HepG2 (cell line): Measurements from ENCODE around the gene UBE2O. TPM values are rescaled to one million over a fixed set of nuclear protein-coding genes. Genes with fewer than 3 reads are reported as not detected.

Experiments
- ATAC-seq: fragments of 200-7000 bp; cut with Tn5 transposase; 3 replicates; pipeline ENCODE4 v1.9.1; 2020; ENCODE audit warnings: mild to moderate bottlenecking, moderate library complexity
- BruUV-seq: library from RNA; stranded (reverse); fragments of 400-500 nt; replicated peaks from 2 replicates; lab custom pipeline; 2021; lab: Mats Ljungman, UMichigan
- CTCF ChIA-PET: fragments of 300-600 bp; formaldehyde crosslinking; extraction: SDS; loops from one replicate; lab custom pipeline; 2021; ENCODE audit warnings: low total read pairs, inconsistent platforms, low intra/inter-chr PET ratio; lab: Yijun Ruan, JAX
- POLR2A ChIA-PET: fragments of 350-600 bp; sonication (Branson Sonifier 250); formaldehyde crosslinking; loops from one replicate; lab custom pipeline; 2020; ENCODE audit warnings: antibody characterized with exemption, inconsistent platforms; lab: Yijun Ruan, JAX
- DNase-seq: peaks from one replicate; pipeline ENCODE4 v3.0.0-alpha.2; 2015; ENCODE audit warnings: low spot score
- FAIRE-seq: peaks from 3 replicates; lab custom pipeline; 2011; peaks lifted over from hg19 to GRCh38; lab: Jason Lieb, UNC
- H2AFZ ChIP-seq: one replicate; pipeline ENCODE4 v1.6.1; 2011; ENCODE audit warnings: low read length, inconsistent platforms
- H3K27ac ChIP-seq: fragments of 300-600 bp; 3 replicates; pipeline ENCODE4 v1.8.0; 2011; ENCODE audit warnings: mixed run types, mild to moderate bottlenecking, mixed read lengths, low read length, inconsistent platforms; ENCODE audit not compliant: insufficient read depth; ENCODE audit errors: extremely low read length
- H3K27me3 ChIP-seq, 2 experiments: fragments of 200-600 bp in 1 of 2; 2 replicates in 1 of 2; 3 replicates in 1 of 2; pipeline versions ENCODE4 v1.6.0 to v1.8.0; 2011; ENCODE audit warnings: low read length in 2 of 2, mild to moderate bottlenecking in 2 of 2, moderate library complexity in 2 of 2, inconsistent platforms in 1 of 2; ENCODE audit not compliant: insufficient read depth in 2 of 2, control insufficient read depth in 1 of 2
- H3K36me3 ChIP-seq, 2 experiments: fragments of 200-600 bp in 1 of 2; replicated peaks in 1 of 2; 2 replicates in 1 of 2; 3 replicates in 1 of 2; pipeline versions ENCODE4 v1.5.1 to v1.8.0; 2011; ENCODE audit warnings: low read length in 2 of 2, inconsistent platforms in 1 of 2; ENCODE audit not compliant: insufficient read depth in 2 of 2, control insufficient read depth in 1 of 2
- H3K4me1 ChIP-seq: 2 replicates; pipeline ENCODE4 v1.5.1; 2012; ENCODE audit warnings: low read length, inconsistent platforms; ENCODE audit not compliant: insufficient read depth
- H3K4me2 ChIP-seq: 2 replicates; pipeline ENCODE4 v1.6.0; 2011; ENCODE audit warnings: low read depth, low read length, inconsistent platforms
- H3K4me3 ChIP-seq, 3 experiments: fragments of 200-600 bp in 1 of 3; sonication (generic), shearing (Covaris generic) in 1 of 3; replicated peaks in 1 of 3; 2 replicates each; pipeline ENCODE4 v1.5.1; 2011 to 2016; ENCODE audit warnings: low read length in 3 of 3, inconsistent platforms in 2 of 3, low read depth in 2 of 3, mild to moderate bottlenecking in 2 of 3, control low read depth in 1 of 3, mixed read lengths in 1 of 3; ENCODE audit not compliant: insufficient read depth in 1 of 3
- H3K79me2 ChIP-seq: one replicate; pipeline ENCODE4 v1.6.1; 2011; ENCODE audit warnings: low read length, inconsistent platforms; ENCODE audit not compliant: insufficient read depth
- H3K9ac ChIP-seq: 2 replicates; pipeline ENCODE4 v1.6.0; 2011; ENCODE audit warnings: mild to moderate bottlenecking, low read depth, low read length, inconsistent platforms; ENCODE audit not compliant: insufficient read depth
- H3K9me3 ChIP-seq: 2 replicates; pipeline ENCODE4 v1.5.1; 2012; ENCODE audit warnings: mild to moderate bottlenecking, low read length
- H4K20me1 ChIP-seq: 2 replicates; pipeline ENCODE4 v1.6.0; 2011; ENCODE audit warnings: inconsistent platforms, mild to moderate bottlenecking, low read length, moderate library complexity; ENCODE audit not compliant: insufficient read depth
- DNMT1 ChIP-seq: sonication (generic); formaldehyde crosslinking; IDR thresholded peaks from 2 replicates; pipeline ENCODE4 v1.5.1; 2020; ENCODE audit warnings: mild to moderate bottlenecking, missing genetic modification reagents
- ELF1 ChIP-seq: sonication (generic); formaldehyde crosslinking; IDR thresholded peaks from 2 replicates; pipeline ENCODE4 v1.4.0; 2020; ENCODE audit warnings: missing genetic modification reagents
- EP300 ChIP-seq, 3 experiments: sonication (generic) in 1 of 3; formaldehyde crosslinking in 1 of 3; IDR thresholded peaks; 2 replicates each; pipeline versions ENCODE4 v1.5.1 to v1.6.1; 2011 to 2020; ENCODE audit warnings: low read depth in 2 of 3, low read length in 2 of 3, borderline replicate concordance in 1 of 3, improper control_type of control experiment in 1 of 3, mild to moderate bottlenecking in 1 of 3, missing genetic modification reagents in 1 of 3, moderate library complexity in 1 of 3
- MAFK ChIP-seq, 2 experiments: IDR thresholded peaks in 1 of 2; conservative IDR thresholded peaks in 1 of 2; 2 replicates each; pipeline ENCODE4 v1.6.1; 2011; ENCODE audit warnings: improper control_type of control experiment in 2 of 2, low read length in 2 of 2
- MTA1 ChIP-seq: sonication (generic); formaldehyde crosslinking; IDR thresholded peaks from 2 replicates; pipeline ENCODE4 v1.4.0; 2020; ENCODE audit warnings: missing genetic modification reagents, mild to moderate bottlenecking, borderline replicate concordance
- NFE2L1 ChIP-seq: sonication (generic); formaldehyde crosslinking; IDR thresholded peaks from 2 replicates; pipeline ENCODE4 v1.4.0; 2020; ENCODE audit warnings: missing genetic modification reagents, mild to moderate bottlenecking, borderline replicate concordance
- NFKB2 ChIP-seq: sonication (generic); formaldehyde crosslinking; IDR thresholded peaks from 2 replicates; pipeline ENCODE4 v1.4.0; 2020; ENCODE audit warnings: missing genetic modification reagents, borderline replicate concordance
- PHF21A ChIP-seq: sonication (generic); formaldehyde crosslinking; IDR thresholded peaks from 2 replicates; pipeline ENCODE4 v1.5.0; 2020; ENCODE audit warnings: mild to moderate bottlenecking, missing genetic modification reagents
- REST ChIP-seq, 2 experiments: IDR thresholded peaks; 2 replicates each; pipeline ENCODE4 v1.6.1; 2011 to 2012; ENCODE audit warnings: low read length in 2 of 2, borderline replicate concordance in 1 of 2, low read depth in 1 of 2, mild to moderate bottlenecking in 1 of 2, moderate library complexity in 1 of 2
- SAP130 ChIP-seq: IDR thresholded peaks from 2 replicates; pipeline ENCODE4 v1.6.1; 2016; ENCODE audit warnings: low read depth
- SMAD1 ChIP-seq: sonication (generic); formaldehyde crosslinking; IDR thresholded peaks from 2 replicates; pipeline ENCODE4 v1.4.0; 2020; ENCODE audit warnings: missing genetic modification reagents, low read depth, mild to moderate bottlenecking, borderline replicate concordance
- TBX2 ChIP-seq: sonication (generic); formaldehyde crosslinking; IDR thresholded peaks from 2 replicates; pipeline ENCODE4 v1.5.0; 2020; ENCODE audit warnings: missing genetic modification reagents, mild to moderate bottlenecking, borderline replicate concordance
- ZNF296 ChIP-seq: sonication (generic); formaldehyde crosslinking; conservative IDR thresholded peaks from 2 replicates; pipeline ENCODE4 v1.5.0; 2020; ENCODE audit warnings: mild to moderate bottlenecking, missing genetic modification reagents
- ZNF3 ChIP-seq: IDR thresholded peaks from 2 replicates; pipeline ENCODE4 v1.7.0; 2017; ENCODE audit warnings: inconsistent platforms
- ZNF354B ChIP-seq: sonication (generic); formaldehyde crosslinking; IDR thresholded peaks from 2 replicates; pipeline ENCODE4 v1.8.0; 2022; ENCODE audit warnings: mild to moderate bottlenecking, missing genetic modification reagents
- WGBS: methylation state at CpG from one replicate; pipeline ENCODE4 v1.1.6; 2017; ENCODE audit warnings: low lambda C conversion rate; 5-methylcytosine and 5-hydroxymethylcytosine counted together
- in situ Hi-C: cut with HindIII; loops from 2 replicates; pipeline ENCODE4 v1.10.0; 2017; ENCODE audit warnings: low pct_unique_long_range_greater_than_20kb; ENCODE audit not compliant: extremely low pct_ligation_motif_present
- intact Hi-C: fragments of 100-400 bp; cut with micrococcal nuclease; formaldehyde crosslinking; loops from one replicate; pipeline ENCODE4 v1.10.0; 2022; ENCODE audit not compliant: unreplicated experiment
- polyA plus RNA-seq, 8 experiments: library from polyadenylated mRNA; depleted of rRNA in 3 of 8; stranded (reverse) in 7 of 8; unstranded in 1 of 8; fragments of >200 nt; fragmentation: Illumina TruSeq in 4 of 8; extraction: Trizol in 4 of 8; gene quantifications; 2 replicates each; pipeline versions ENCODE4 v1.2.1 to v1.2.3, GENCODE V29; 2011 to 2016; ENCODE audit warnings: low read depth in 4 of 8, missing spikeins in 1 of 8, mixed read lengths in 1 of 8; ENCODE audit not compliant: insufficient read depth in 1 of 8
- total RNA-seq, 5 experiments: library from RNA; depleted of rRNA; stranded (reverse); fragments of >200 nt; fragmentation: Illumina TruSeq; extraction: Trizol; gene quantifications; 2 replicates each; pipeline ENCODE4 v1.2.3, GENCODE V29; 2016; ENCODE audit warnings: low read depth in 1 of 5
- TF ChIP-seq, protein P1 (sequence below): sonication (generic); IDR thresholded peaks from 2 replicates; pipeline ENCODE4 v1.6.1; 2016; ENCODE audit warnings: low read depth, borderline replicate concordance

Gene UBE2O
- total and polyA plus RNA-seq, 2 of the 13 experiments (the other 11 are each of a cell fraction or from before 2014, with no cell fraction given) = 21.5 to 23.5 TPM

DNA sequence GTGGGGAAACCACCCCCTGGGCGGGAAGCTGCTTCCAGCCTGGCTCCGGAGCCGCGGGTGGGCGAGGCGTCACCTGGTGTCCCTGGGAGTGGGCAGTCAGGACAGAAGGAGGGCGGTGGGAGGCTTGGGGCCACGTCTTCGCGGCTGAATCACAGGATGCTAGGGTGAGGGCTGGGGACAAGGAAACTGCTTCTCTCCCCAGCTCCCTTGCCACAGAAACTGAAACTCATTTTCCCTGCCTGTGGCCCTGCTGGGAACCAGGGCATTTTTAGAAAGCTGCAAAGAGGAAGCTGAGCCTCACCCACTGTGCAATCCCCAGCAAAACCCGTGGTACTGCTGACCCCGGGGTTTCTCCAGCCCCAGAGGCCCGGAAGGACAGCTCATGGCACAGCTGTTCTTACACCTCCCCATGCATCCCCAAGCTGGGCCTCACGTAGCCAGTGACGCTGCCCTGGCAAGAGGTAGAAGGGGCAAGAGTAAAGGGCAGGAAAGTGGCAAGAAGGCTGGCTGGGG is 40.1 kb upstream of the UBE2O start:
- ChIA-PET CTCF (no interaction called here), POLR2A (interaction anchor here (0.9 to 12.2 kb wide), 9 partner anchors 7 to 178 kb away, joined by 3 to 252 read pairs (median 3); partner anchors contain the start of genes PRPSAP1 and RHBDF2)
- H3K36me3 ChIP-seq = 0 out of 5 replicates have a peak, but pooled peaks cover 0 to 1% of the 10 kb centered on the region in 2 experiments
- WGBS = 12% methylated on average over 15 of the region's 15 CpGs
- H3K9ac ChIP-seq = peak overlapping the region; percentile 43
- DNase-seq (no peak), ATAC-seq (peak; percentile 28), FAIRE-seq (no peak)
- BruUV-seq = no TSS peak
- no peaks in the 10 kb centered on the region for H3K9me3 ChIP-seq
- peaks cover 10% of the 10 kb centered on the region for H3K79me2 ChIP-seq
- intact Hi-C loops = no loop called here
- peaks cover 73% of the 10 kb centered on the region for H3K4me1 ChIP-seq
- H3K4me2 ChIP-seq = peak overlapping the region; percentile 72
- no peak overlapping the region for H3K27ac ChIP-seq
- in situ Hi-C loops = no loop called here
- H3K4me3 ChIP-seq = peak overlapping the region; percentile 1 to 47 (median 9); a peak in 2 of 6 replicates
- no peaks in the 10 kb centered on the region for H3K27me3 ChIP-seq
- no peak overlapping the region for H2AFZ ChIP-seq
- peaks cover 38% of the 10 kb centered on the region; the same call in 1 of the 2 replicates for H4K20me1 ChIP-seq
- TF ChIP-seq NFKB2 (CRISPR knock-in tag) (0 out of 2 replicates have a peak, but pooled peaks have one; percentile 43), EP300 (IDR thresholded peaks at IDR 0.05; ENCODE audit: low read depth in 2 of 2, low read length in 2 of 2) (no peak), EP300 (CRISPR knock-in tag; IDR thresholded peaks at IDR 0.05; ENCODE audit: borderline replicate concordance) (peak; percentile 13; the same call in 1 of the 2 replicates), ZNF354B (CRISPR knock-in tag) (no peak), SAP130 (peak; percentile 76), ELF1 (CRISPR knock-in tag) (peak; percentile 54), SMAD1 (CRISPR knock-in tag) (peak; percentile 26; the same call in 1 of the 2 replicates), MAFK (conservative IDR thresholded peaks at IDR 0.05 in 1 of 2, IDR thresholded peaks at IDR 0.05 in 1 of 2; ENCODE audit: low read length in 2 of 2) (0 out of 4 replicates have a peak, but pooled peaks of 1 of the 2 experiments have one; percentile 5), TBX2 (CRISPR knock-in tag) (0 out of 2 replicates have a peak, but pooled peaks have one; percentile 20), PHF21A (CRISPR knock-in tag) (peak; percentile 33; the same call in 1 of the 2 replicates), ZNF296 (CRISPR knock-in tag) (0 out of 2 replicates have a peak, but pooled peaks have one; percentile 38), MTA1 (no peak), REST (IDR thresholded peaks at IDR 0.05; ENCODE audit: borderline replicate concordance in 1 of 2, low read depth in 1 of 2, low read length in 2 of 2) (0 out of 4 replicates have a peak, but pooled peaks of 1 of the 2 experiments have one; percentile 9), DNMT1 (CRISPR knock-in tag) (0 out of 2 replicates have a peak, but pooled peaks have one; percentile 9), NFE2L1 (CRISPR knock-in tag) (0 out of 2 replicates have a peak, but pooled peaks have one; percentile 54), ZNF3 (no peak)
- TF ChIP-seq, protein P1, sequence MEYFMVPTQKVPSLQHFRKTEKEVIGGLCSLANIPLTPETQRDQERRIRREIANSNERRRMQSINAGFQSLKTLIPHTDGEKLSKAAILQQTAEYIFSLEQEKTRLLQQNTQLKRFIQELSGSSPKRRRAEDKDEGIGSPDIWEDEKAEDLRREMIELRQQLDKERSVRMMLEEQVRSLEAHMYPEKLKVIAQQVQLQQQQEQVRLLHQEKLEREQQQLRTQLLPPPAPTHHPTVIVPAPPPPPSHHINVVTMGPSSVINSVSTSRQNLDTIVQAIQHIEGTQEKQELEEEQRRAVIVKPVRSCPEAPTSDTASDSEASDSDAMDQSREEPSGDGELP = peak; percentile 93
